HepG2 (cell line): ENCODE measurements around the gene ZNF19. TPM values are rescaled to one million over a fixed set of nuclear protein-coding genes. Genes with fewer than 3 reads are reported as not detected.

Experiments
- ADNP ChIP-seq: sonication (generic); formaldehyde crosslinking; IDR thresholded peaks from 2 replicates; pipeline ENCODE4 v1.4.0; 2020; ENCODE audit warnings: missing genetic modification reagents
- BORCS8-MEF2B ChIP-seq: sonication (generic); formaldehyde crosslinking; IDR thresholded peaks from 2 replicates; pipeline ENCODE4 v1.8.0; 2022; ENCODE audit warnings: mild to moderate bottlenecking, missing genetic modification reagents
- GABPB1 ChIP-seq: IDR thresholded peaks from 2 replicates; pipeline ENCODE4 v1.6.1; 2016; ENCODE audit warnings: mild to moderate bottlenecking, missing genetic modification reagents, moderate library complexity, missing compliant biosample characterization
- HIVEP1 ChIP-seq: sonication (generic); formaldehyde crosslinking; IDR thresholded peaks from 2 replicates; pipeline ENCODE4 v1.4.0; 2020; ENCODE audit warnings: mild to moderate bottlenecking, missing genetic modification reagents
- IRF2 ChIP-seq: IDR thresholded peaks from 2 replicates; pipeline ENCODE4 v1.6.1; 2018; ENCODE audit warnings: missing genetic modification reagents, missing compliant biosample characterization
- JARID2 ChIP-seq: sonication (generic); formaldehyde crosslinking; IDR thresholded peaks from 2 replicates; pipeline ENCODE4 v1.8.1; 2023; ENCODE audit warnings: missing genetic modification reagents, inconsistent platforms; ENCODE audit not compliant: insufficient replicate concordance
- JUNB ChIP-seq: sonication (generic); formaldehyde crosslinking; IDR thresholded peaks from 2 replicates; pipeline ENCODE4 v1.8.0; 2022; ENCODE audit warnings: missing genetic modification reagents, mild to moderate bottlenecking, borderline replicate concordance
- KDM3A ChIP-seq: IDR thresholded peaks from 2 replicates; pipeline ENCODE4 v1.6.1; 2018; ENCODE audit warnings: low read depth, missing compliant biosample characterization
- KLF16 ChIP-seq, 2 experiments: sonication (generic) in 1 of 2; formaldehyde crosslinking in 1 of 2; IDR thresholded peaks; 2 replicates each; pipeline versions ENCODE4 v1.6.1 to v1.8.0; 2016 to 2023; ENCODE audit warnings: missing genetic modification reagents in 2 of 2, missing compliant biosample characterization in 1 of 2
- KLF9 ChIP-seq: IDR thresholded peaks from 2 replicates; pipeline ENCODE4 v1.6.1; 2016; ENCODE audit warnings: low read depth
- KMT2A ChIP-seq: sonication (generic); formaldehyde crosslinking; IDR thresholded peaks from 2 replicates; pipeline ENCODE4 v1.4.0; 2020; ENCODE audit warnings: missing genetic modification reagents
- NFYC ChIP-seq: IDR thresholded peaks from 2 replicates; pipeline ENCODE4 v1.6.1; 2016; ENCODE audit warnings: missing genetic modification reagents, missing compliant biosample characterization
- SETDB1 ChIP-seq: sonication (generic); formaldehyde crosslinking; IDR thresholded peaks from 2 replicates; pipeline ENCODE4 v1.5.1; 2020; ENCODE audit warnings: missing genetic modification reagents, mild to moderate bottlenecking, borderline replicate concordance
- SMC3 ChIP-seq: IDR thresholded peaks from 2 replicates; pipeline ENCODE4 v1.6.1; 2011; ENCODE audit warnings: low read length, improper control_type of control experiment
- SNAI1 ChIP-seq: sonication (generic); formaldehyde crosslinking; IDR thresholded peaks from 2 replicates; pipeline ENCODE4 v1.5.0; 2020; ENCODE audit warnings: mild to moderate bottlenecking, missing genetic modification reagents, borderline replicate concordance
- ZFX ChIP-seq: sonication (generic); formaldehyde crosslinking; IDR thresholded peaks from 2 replicates; pipeline ENCODE4 v1.4.0; 2020; ENCODE audit warnings: mild to moderate bottlenecking, low read depth, missing genetic modification reagents, moderate library complexity
- ZNF709 ChIP-seq: sonication (generic); formaldehyde crosslinking; IDR thresholded peaks from 2 replicates; pipeline ENCODE4 v1.5.0; 2020; ENCODE audit warnings: mild to moderate bottlenecking, missing genetic modification reagents
- ZNF766 ChIP-seq: sonication (generic); formaldehyde crosslinking; IDR thresholded peaks from 2 replicates; pipeline ENCODE4 v1.5.0; 2020; ENCODE audit warnings: missing genetic modification reagents, borderline replicate concordance
- polyA plus RNA-seq, 8 experiments: library from polyadenylated mRNA; depleted of rRNA in 3 of 8; stranded (reverse) in 7 of 8; unstranded in 1 of 8; fragments of >200 nt; fragmentation: Illumina TruSeq in 4 of 8; extraction: Trizol in 4 of 8; gene quantifications; 2 replicates each; pipeline versions ENCODE4 v1.2.1 to v1.2.3, GENCODE V29; 2011 to 2016; ENCODE audit warnings: low read depth in 4 of 8, missing spikeins in 1 of 8, mixed read lengths in 1 of 8; ENCODE audit not compliant: insufficient read depth in 1 of 8
- total RNA-seq, 5 experiments: library from RNA; depleted of rRNA; stranded (reverse); fragments of >200 nt; fragmentation: Illumina TruSeq; extraction: Trizol; gene quantifications; 2 replicates each; pipeline ENCODE4 v1.2.3, GENCODE V29; 2016; ENCODE audit warnings: low read depth in 1 of 5
- TF ChIP-seq, protein P1 (sequence below): fragments of 450-650 bp; IDR thresholded peaks from 2 replicates; pipeline ENCODE4 v1.6.1; 2017; ENCODE audit warnings: mild to moderate bottlenecking
- TF ChIP-seq, protein P2 (sequence below): sonication (generic); formaldehyde crosslinking; IDR thresholded peaks from 2 replicates; pipeline ENCODE4 v1.4.0; 2020; ENCODE audit warnings: low read depth, mild to moderate bottlenecking, missing genetic modification reagents
- TF ChIP-seq, protein P3 (sequence below): sonication (generic); formaldehyde crosslinking; IDR thresholded peaks from 2 replicates; pipeline ENCODE4 v1.5.1; 2020; ENCODE audit warnings: mild to moderate bottlenecking, missing genetic modification reagents
- TF ChIP-seq, protein P4 (sequence below): sonication (generic); formaldehyde crosslinking; IDR thresholded peaks from 2 replicates; pipeline ENCODE4 v1.4.0; 2020; ENCODE audit warnings: mild to moderate bottlenecking, low read depth, missing genetic modification reagents

The ZNF19 gene
- total and polyA plus RNA-seq, 2 of the 13 experiments (the other 11 are each of a cell fraction or from before 2014, with no cell fraction given): 3.2 to 5.8 TPM

DNA sequence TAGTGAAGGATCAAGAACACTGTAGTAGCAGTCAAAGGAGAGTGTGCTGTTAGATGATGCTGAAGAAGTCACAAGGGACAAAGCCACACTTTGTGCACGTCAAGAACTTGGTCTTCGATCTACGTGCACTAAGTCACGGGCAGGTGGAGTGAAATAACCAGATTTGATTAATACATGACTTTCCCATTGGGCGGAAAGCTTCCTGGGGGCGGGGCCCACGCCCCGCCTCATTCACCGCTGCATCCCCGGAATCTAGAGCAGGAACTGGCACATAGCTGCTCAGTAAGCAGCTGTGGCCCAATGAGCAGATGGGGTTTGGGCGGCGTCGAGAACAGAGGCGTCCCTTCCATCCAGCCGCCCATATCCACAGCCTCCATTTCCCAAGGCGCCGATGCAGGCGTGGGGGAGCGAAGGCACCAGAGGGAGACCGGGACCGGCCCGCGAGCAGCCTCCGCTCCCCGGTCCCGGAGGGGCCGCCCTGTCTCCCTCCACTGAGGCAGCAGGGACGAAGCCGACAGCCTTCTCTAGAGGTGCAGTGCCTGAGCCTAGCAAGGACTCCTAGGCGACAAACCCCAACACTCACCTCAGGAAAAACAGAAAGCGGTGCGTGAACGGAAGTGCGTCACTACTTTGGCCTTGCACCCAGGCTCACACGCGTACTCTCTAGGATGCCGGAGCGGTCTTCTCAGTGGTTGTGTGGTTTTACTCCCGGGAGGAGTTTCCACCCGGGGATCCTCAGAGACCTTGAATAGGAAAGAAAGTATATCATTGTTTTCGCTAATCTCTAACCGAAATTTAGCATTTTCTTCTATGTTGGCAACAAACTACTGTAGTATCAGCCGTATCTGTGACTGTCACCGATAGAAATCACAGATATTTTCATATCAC is 4.9 kb downstream of the ZNF19 start (continued):
- TF ChIP-seq ADNP: no peak
- TF ChIP-seq SMC3: no peak
- TF ChIP-seq, protein P1, sequence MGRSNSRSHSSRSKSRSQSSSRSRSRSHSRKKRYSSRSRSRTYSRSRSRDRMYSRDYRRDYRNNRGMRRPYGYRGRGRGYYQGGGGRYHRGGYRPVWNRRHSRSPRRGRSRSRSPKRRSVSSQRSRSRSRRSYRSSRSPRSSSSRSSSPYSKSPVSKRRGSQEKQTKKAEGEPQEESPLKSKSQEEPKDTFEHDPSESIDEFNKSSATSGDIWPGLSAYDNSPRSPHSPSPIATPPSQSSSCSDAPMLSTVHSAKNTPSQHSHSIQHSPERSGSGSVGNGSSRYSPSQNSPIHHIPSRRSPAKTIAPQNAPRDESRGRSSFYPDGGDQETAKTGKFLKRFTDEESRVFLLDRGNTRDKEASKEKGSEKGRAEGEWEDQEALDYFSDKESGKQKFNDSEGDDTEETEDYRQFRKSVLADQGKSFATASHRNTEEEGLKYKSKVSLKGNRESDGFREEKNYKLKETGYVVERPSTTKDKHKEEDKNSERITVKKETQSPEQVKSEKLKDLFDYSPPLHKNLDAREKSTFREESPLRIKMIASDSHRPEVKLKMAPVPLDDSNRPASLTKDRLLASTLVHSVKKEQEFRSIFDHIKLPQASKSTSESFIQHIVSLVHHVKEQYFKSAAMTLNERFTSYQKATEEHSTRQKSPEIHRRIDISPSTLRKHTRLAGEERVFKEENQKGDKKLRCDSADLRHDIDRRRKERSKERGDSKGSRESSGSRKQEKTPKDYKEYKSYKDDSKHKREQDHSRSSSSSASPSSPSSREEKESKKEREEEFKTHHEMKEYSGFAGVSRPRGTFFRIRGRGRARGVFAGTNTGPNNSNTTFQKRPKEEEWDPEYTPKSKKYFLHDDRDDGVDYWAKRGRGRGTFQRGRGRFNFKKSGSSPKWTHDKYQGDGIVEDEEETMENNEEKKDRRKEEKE: no peak
- peak; percentile 67; the same call in 1 of the 2 replicates for TF ChIP-seq KLF9
- TF ChIP-seq BORCS8-MEF2B (CRISPR knock-in tag): 0 out of 2 replicates have a peak, but pooled peaks have one; percentile 20
- peak; percentile 34 for TF ChIP-seq NFYC (CRISPR knock-in tag)
- TF ChIP-seq, protein P2, sequence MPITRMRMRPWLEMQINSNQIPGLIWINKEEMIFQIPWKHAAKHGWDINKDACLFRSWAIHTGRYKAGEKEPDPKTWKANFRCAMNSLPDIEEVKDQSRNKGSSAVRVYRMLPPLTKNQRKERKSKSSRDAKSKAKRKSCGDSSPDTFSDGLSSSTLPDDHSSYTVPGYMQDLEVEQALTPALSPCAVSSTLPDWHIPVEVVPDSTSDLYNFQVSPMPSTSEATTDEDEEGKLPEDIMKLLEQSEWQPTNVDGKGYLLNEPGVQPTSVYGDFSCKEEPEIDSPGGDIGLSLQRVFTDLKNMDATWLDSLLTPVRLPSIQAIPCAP (CRISPR knock-in tag): 0 out of 2 replicates have a peak, but pooled peaks have one; percentile 68
- TF ChIP-seq KMT2A (CRISPR knock-in tag): peak; percentile 52; the same call in 1 of the 2 replicates
- peak; percentile 74; the same call in 1 of the 2 replicates for TF ChIP-seq ZNF709 (CRISPR knock-in tag)
- 0 out of 2 replicates have a peak, but pooled peaks have one; percentile 86 for TF ChIP-seq KDM3A (CRISPR knock-in tag)
- peak; percentile 99 for TF ChIP-seq GABPB1
- TF ChIP-seq HIVEP1 (CRISPR knock-in tag): peak; percentile 75
- no peak for TF ChIP-seq JUNB (CRISPR knock-in tag)
- TF ChIP-seq KLF16 (CRISPR knock-in tag; IDR thresholded peaks at IDR 0.05): peak in 1 of 2 experiments; percentile 84; a peak in 2 of 4 replicates
- TF ChIP-seq, protein P3, sequence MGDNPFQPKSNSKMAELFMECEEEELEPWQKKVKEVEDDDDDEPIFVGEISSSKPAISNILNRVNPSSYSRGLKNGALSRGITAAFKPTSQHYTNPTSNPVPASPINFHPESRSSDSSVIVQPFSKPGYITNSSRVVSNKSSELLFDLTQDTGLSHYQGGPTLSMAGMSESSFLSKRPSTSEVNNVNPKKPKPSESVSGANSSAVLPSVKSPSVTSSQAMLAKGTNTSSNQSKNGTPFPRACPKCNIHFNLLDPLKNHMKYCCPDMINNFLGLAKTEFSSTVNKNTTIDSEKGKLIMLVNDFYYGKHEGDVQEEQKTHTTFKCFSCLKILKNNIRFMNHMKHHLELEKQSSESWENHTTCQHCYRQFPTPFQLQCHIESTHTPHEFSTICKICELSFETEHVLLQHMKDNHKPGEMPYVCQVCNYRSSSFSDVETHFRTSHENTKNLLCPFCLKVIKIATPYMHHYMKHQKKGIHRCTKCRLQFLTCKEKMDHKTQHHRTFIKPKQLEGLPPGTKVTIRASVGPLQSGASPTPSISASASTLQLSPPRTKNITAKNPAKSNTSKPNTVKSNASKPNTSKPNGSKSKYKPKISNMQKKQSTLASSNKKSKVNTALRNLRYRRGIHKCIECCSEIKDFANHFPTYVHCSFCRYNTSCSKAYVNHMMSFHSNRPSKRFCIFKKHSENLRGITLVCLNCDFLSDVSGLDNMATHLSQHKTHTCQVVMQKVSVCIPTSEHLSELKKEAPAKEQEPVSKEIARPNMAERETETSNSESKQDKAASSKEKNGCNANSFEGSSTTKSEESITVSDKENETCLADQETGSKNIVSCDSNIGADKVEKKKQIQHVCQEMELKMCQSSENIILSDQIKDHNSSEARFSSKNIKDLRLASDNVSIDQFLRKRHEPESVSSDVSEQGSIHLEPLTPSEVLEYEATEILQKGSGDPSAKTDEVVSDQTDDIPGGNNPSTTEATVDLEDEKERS (CRISPR knock-in tag): 0 out of 2 replicates have a peak, but pooled peaks have one; percentile 28
- no peak for TF ChIP-seq SNAI1
- TF ChIP-seq SETDB1 (CRISPR knock-in tag): no peak
- TF ChIP-seq, protein P4, sequence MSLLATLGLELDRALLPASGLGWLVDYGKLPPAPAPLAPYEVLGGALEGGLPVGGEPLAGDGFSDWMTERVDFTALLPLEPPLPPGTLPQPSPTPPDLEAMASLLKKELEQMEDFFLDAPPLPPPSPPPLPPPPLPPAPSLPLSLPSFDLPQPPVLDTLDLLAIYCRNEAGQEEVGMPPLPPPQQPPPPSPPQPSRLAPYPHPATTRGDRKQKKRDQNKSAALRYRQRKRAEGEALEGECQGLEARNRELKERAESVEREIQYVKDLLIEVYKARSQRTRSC (CRISPR knock-in tag): peak; percentile 67; the same call in 1 of the 2 replicates
- peak; percentile 83 for TF ChIP-seq ZFX
- peak; percentile 65; the same call in 1 of the 2 replicates for TF ChIP-seq ZNF766 (CRISPR knock-in tag)
- peak; percentile 56 for TF ChIP-seq JARID2 (CRISPR knock-in tag)
- peak; percentile 100 for TF ChIP-seq IRF2 (CRISPR knock-in tag)
